Rectal smooth muscle tissue (tissue), 1 donor: ENCODE results near the gene STX17.
"Not testable (repeated sequence)": the region's sequence is repeated elsewhere in the genome, so short reads cannot be mapped to it uniquely, and the experiment has no call there.

ENCODE experiments used
- H3K27ac ChIP-seq: one replicate; pipeline ENCODE4 v1.7.0; 2013; ENCODE audit warnings: low read depth, low read length, inconsistent platforms
- H3K27me3 ChIP-seq: one replicate; pipeline ENCODE4 v1.7.0; 2013; ENCODE audit warnings: low read length; ENCODE audit not compliant: control insufficient read depth, insufficient read depth
- H3K36me3 ChIP-seq: one replicate; pipeline ENCODE4 v1.7.0; 2013; ENCODE audit warnings: low read length; ENCODE audit not compliant: control insufficient read depth, insufficient read depth
- H3K4me1 ChIP-seq: one replicate; pipeline ENCODE4 v1.7.0; 2013; ENCODE audit warnings: low read length; ENCODE audit not compliant: control insufficient read depth, insufficient read depth
- H3K4me3 ChIP-seq: one replicate; pipeline ENCODE4 v1.7.0; 2013; ENCODE audit warnings: low read length
- H3K9ac ChIP-seq: one replicate; pipeline ENCODE4 v1.7.0; 2013; ENCODE audit warnings: low read length

STX17 gene

GRCh38 chr9:99978221-99978620 lies 71.8 kb downstream of the STX17 start:
- Histone ChIP-seq H3K4me3 (no peak overlapping the region), H3K4me1 (no peaks in the 10 kb centered on the region), H3K27ac (no peak overlapping the region), H3K27me3 (no peaks in the 10 kb centered on the region), H3K9ac (no peak overlapping the region), H3K36me3 (peaks cover 6% of the 10 kb centered on the region)

GRCh38 chr9:99980598-99980997 lies 74.1 kb downstream of the STX17 start:
- H3K4me1 ChIP-seq: no peaks in the 10 kb centered on the region
- H3K27ac ChIP-seq: no peak overlapping the region
- H3K27me3 ChIP-seq: no peaks in the 10 kb centered on the region
- peaks cover 6% of the 10 kb centered on the region for H3K36me3 ChIP-seq
- H3K4me3 ChIP-seq: no peak overlapping the region
- no peak overlapping the region for H3K9ac ChIP-seq

GRCh38 chr9:99986642-99987041 lies 80.2 kb downstream of the STX17 start:
- H3K4me1 ChIP-seq: no peaks in the 10 kb centered on the region
- no peaks in the 10 kb centered on the region for H3K27me3 ChIP-seq
- H3K4me3 ChIP-seq: no peak overlapping the region
- H3K9ac ChIP-seq: no peak overlapping the region
- peaks cover 2% of the 10 kb centered on the region for H3K36me3 ChIP-seq
- H3K27ac ChIP-seq: no peak overlapping the region

GRCh38 chr9:99990508-99990907 lies 84.1 kb downstream of the STX17 start:
- not testable (repeated sequence) for H3K4me3 ChIP-seq

GRCh38 chr9:99998266-99998665 lies 91.8 kb downstream of the STX17 start:
- Histone ChIP-seq H3K36me3 (no peaks in the 10 kb centered on the region), H3K4me3 (no peak overlapping the region), H3K27me3 (no peaks in the 10 kb centered on the region), H3K27ac (no peak overlapping the region), H3K9ac (no peak overlapping the region), H3K4me1 (no peaks in the 10 kb centered on the region)

More at GRCh38 chr9:99990508-99990907, 84.1 kb downstream of the STX17 start:
- not testable (repeated sequence) for H3K9ac ChIP-seq, H3K36me3 ChIP-seq, H3K4me1 ChIP-seq, H3K27ac ChIP-seq, H3K27me3 ChIP-seq

- Histone ChIP-seq H3K4me1 (no peaks in the 10 kb centered on the region), H3K9ac (no peak overlapping the region), H3K27me3 (no peaks in the 10 kb centered on the region), H3K36me3 (peaks cover 5% of the 10 kb centered on the region), H3K27ac (no peak overlapping the region), H3K4me3 (no peak overlapping the region)
Observed at GRCh38 chr9:99998866-99999265, 92.4 kb downstream of the STX17 start.

GRCh38 chr9:99999797-100000196 lies 93.3 kb downstream of the STX17 start:
- Histone ChIP-seq H3K27ac (no peak overlapping the region), H3K4me1 (no peaks in the 10 kb centered on the region), H3K36me3 (peaks cover 5% of the 10 kb centered on the region)

GRCh38 chr9:100011062-100011681 lies 104.7 kb downstream of the STX17 start:
- H3K4me3 ChIP-seq: no peak overlapping the region
- H3K9ac ChIP-seq: no peak overlapping the region
- H3K36me3 ChIP-seq: peaks cover 8% of the 10 kb centered on the region
- H3K27ac ChIP-seq: no peak overlapping the region
- H3K27me3 ChIP-seq: no peaks in the 10 kb centered on the region
- no peaks in the 10 kb centered on the region for H3K4me1 ChIP-seq

More at GRCh38 chr9:99999797-100000196, 93.3 kb downstream of the STX17 start:
- Histone ChIP-seq H3K27me3 (no peaks in the 10 kb centered on the region), H3K4me3 (no peak overlapping the region), H3K9ac (no peak overlapping the region)

- peaks cover 8% of the 10 kb centered on the region for H3K36me3 ChIP-seq
- H3K4me3 ChIP-seq: no peak overlapping the region
- H3K27me3 ChIP-seq: no peaks in the 10 kb centered on the region
- no peaks in the 10 kb centered on the region for H3K4me1 ChIP-seq
- H3K9ac ChIP-seq: no peak overlapping the region
- no peak overlapping the region for H3K27ac ChIP-seq
Observed at GRCh38 chr9:100012279-100012678, 105.8 kb downstream of the STX17 start.

- Histone ChIP-seq H3K27me3 (no peaks in the 10 kb centered on the region), H3K4me1 (no peaks in the 10 kb centered on the region), H3K4me3 (no peak overlapping the region), H3K27ac (no peak overlapping the region), H3K9ac (no peak overlapping the region), H3K36me3 (peaks cover 8% of the 10 kb centered on the region)
Observed at GRCh38 chr9:100013573-100013972, 107.1 kb downstream of the STX17 start.

- Histone ChIP-seq H3K4me1 (no peaks in the 10 kb centered on the region), H3K27ac (no peak overlapping the region), H3K4me3 (no peak overlapping the region), H3K36me3 (peaks cover 8% of the 10 kb centered on the region), H3K9ac (no peak overlapping the region), H3K27me3 (no peaks in the 10 kb centered on the region)
Observed at GRCh38 chr9:100014846-100015245, 108.4 kb downstream of the STX17 start.

GRCh38 chr9:100019541-100019940 lies 113.1 kb downstream of the STX17 start:
- no peak overlapping the region for H3K27ac ChIP-seq
- no peaks in the 10 kb centered on the region for H3K27me3 ChIP-seq
- H3K36me3 ChIP-seq: peaks cover 10% of the 10 kb centered on the region
- H3K9ac ChIP-seq: no peak overlapping the region
- no peak overlapping the region for H3K4me3 ChIP-seq
- H3K4me1 ChIP-seq: no peaks in the 10 kb centered on the region
